Lung (tissue), 12 donors: ENCODE results near the gene ARR3. TPM values are rescaled to one million over a fixed set of nuclear protein-coding genes. Genes with fewer than 3 reads are reported as not detected.

Experiments used
- ATAC-seq: fragments of 200-7000 bp; cut with Tn5 transposase; one replicate; pipeline ENCODE4 v1.9.1; 2020; ENCODE audit warnings: moderate number of reproducible peaks; ENCODE audit not compliant: insufficient read depth, low FRiP score
- DNase-seq, 3 donors: peaks; one replicate each; pipeline ENCODE4 v3.0.0-alpha.2; 2013 to 2017
- H3K27ac ChIP-seq, 2 donors: one replicate each; pipeline ENCODE4 v1.5.1; 2013; ENCODE audit warnings: mild to moderate bottlenecking in 2 of 2, moderate library complexity in 2 of 2, control low read depth in 1 of 2, inconsistent platforms in 1 of 2, low read depth in 1 of 2, low read length in 1 of 2
- H3K27me3 ChIP-seq, 3 donors: one replicate each; pipeline ENCODE4 v1.5.1; 2013; ENCODE audit warnings: low read length in 2 of 3; ENCODE audit not compliant: control insufficient read depth in 3 of 3, insufficient read depth in 3 of 3
- H3K36me3 ChIP-seq, 4 donors: one replicate each; pipeline ENCODE4 v1.5.1; 2013; ENCODE audit warnings: low read length in 4 of 4, mild to moderate bottlenecking in 1 of 4, moderate library complexity in 1 of 4; ENCODE audit not compliant: control insufficient read depth in 4 of 4, insufficient read depth in 4 of 4
- H3K4me1 ChIP-seq, 5 donors: one replicate each; pipeline ENCODE4 v1.5.1; 2013; ENCODE audit warnings: low read length in 5 of 5, mild to moderate bottlenecking in 2 of 5, moderate library complexity in 1 of 5; ENCODE audit not compliant: control insufficient read depth in 5 of 5, insufficient read depth in 5 of 5
- H3K4me3 ChIP-seq: one replicate; pipeline ENCODE4 v1.5.1; 2013; ENCODE audit warnings: mild to moderate bottlenecking, control low read depth, moderate library complexity
- H3K9ac ChIP-seq, 2 donors: one replicate each; pipeline ENCODE4 v1.5.1; 2013; ENCODE audit warnings: low read length in 2 of 2, control low read depth in 1 of 2; ENCODE audit not compliant: insufficient read depth in 1 of 2
- H3K9me3 ChIP-seq, 4 donors: one replicate each; pipeline ENCODE4 v1.5.1; 2013; ENCODE audit warnings: low read length in 3 of 4, mild to moderate bottlenecking in 1 of 4, moderate library complexity in 1 of 4; ENCODE audit not compliant: control insufficient read depth in 4 of 4, insufficient read depth in 3 of 4
- CTCF ChIP-seq: IDR thresholded peaks from 2 replicates; pipeline ENCODE4 v1.5.1; 2012; ENCODE audit warnings: mild to moderate bottlenecking; ENCODE audit errors: control extremely low read depth, extremely low read depth
- WGBS, 2 donors: extraction: QIAGEN DNeasy Blood & Tissue Kit; methylation state at CpG; one replicate each; pipeline ENCODE4 v1.1.7; 2013; 5-methylcytosine and 5-hydroxymethylcytosine counted together
- polyA plus RNA-seq, 2 donors: library from polyadenylated mRNA; stranded (reverse); fragments of 200-250 nt; gene quantifications; one replicate each; pipeline ENCODE4 v1.2.1, GENCODE V29; 2013
- total RNA-seq, 2 donors: library from RNA; depleted of rRNA in 1 of 2; stranded (reverse); fragments of >200 nt in 1 of 2; gene quantifications; one replicate each; pipeline ENCODE4 v1.2.1, GENCODE V29; 2014 to 2021
- donor health status: control.
- donor health status: control.
- donor health status: Bipolar disorder and iron deficiency.
- donor health status: healthy.
- donor health status: DM: yes; HTN: yes; CAD: no.

The ARR3 gene
- total and polyA plus RNA-seq, 4 donors: not detected

DNA sequence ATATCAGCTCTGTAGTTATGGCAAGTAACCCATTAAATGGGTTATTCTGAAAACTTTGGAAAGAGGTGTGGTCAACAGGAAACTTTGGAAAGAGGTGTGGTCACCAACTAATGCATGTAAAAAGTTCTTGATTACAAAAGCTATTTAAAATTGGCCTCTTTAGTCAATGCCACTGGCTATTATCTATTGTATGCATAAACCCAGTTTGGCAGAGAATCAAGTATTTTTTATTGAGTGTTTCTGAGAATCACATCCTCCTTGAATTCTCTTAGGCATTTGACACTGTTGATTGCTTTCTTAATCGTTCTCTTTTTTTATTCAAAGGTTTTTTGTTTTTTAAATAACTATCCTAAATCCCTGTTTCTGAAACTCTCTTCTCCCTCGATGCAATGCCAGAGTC is 15.6 kb upstream of the ARR3 start:
- TF ChIP-seq CTCF: no peak
- no peak for ATAC-seq

DNA sequence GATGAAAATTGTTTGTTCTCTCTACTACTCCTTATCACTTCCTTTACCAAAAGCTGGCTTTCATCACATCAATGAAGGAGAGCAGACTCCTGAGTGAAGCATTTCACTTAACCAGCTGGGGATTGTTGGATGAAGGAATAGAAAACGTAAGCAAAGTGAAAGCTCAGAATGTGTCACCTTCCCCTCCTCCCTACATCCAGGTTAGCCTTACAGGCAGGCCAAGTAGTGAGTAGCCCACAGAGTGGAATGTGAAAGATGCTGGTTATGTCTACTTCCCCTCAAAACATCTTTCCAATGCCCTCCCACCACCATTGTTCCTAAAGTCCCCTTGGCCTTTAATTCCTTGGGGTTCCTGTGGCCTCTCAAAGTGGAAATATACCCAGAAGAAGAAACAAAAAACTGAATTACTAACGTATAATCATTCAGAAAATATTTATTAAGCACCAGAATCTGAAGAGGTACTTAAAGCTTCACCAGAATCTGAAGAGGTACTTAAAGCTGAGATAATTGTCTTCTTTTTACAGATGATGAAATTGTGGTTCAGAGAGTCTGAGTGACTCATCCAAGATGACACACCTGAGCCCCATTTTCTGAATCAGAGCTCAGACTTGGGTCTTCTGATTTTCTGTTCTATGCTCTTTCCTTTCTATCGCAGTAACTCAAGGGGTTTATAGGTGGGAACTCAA is 14.6 kb upstream of the ARR3 start:
- WGBS, 2 donors: 69 to 87% methylated on average over 3 of the region's 3 CpGs
- ATAC-seq: no peak
- no peak overlapping the region for H3K27ac ChIP-seq
- H3K9ac ChIP-seq: no peak overlapping the region
- no peak for TF ChIP-seq CTCF
- no peaks in the 10 kb centered on the region for H3K36me3 ChIP-seq
- no peak for DNase-seq
- H3K9me3 ChIP-seq: no peaks in the 10 kb centered on the region
- no peak overlapping the region for H3K4me3 ChIP-seq
- no peaks in the 10 kb centered on the region for H3K4me1 ChIP-seq
- H3K27me3 ChIP-seq: no peaks in the 10 kb centered on the region

More for the DNA sequence above, 15.6 kb upstream of the ARR3 start:
- WGBS, 2 donors: 52 to 68% methylated on average over 2 of the region's 2 CpGs
- Histone ChIP-seq H3K27me3 (no peaks in the 10 kb centered on the region), H3K27ac (no peak overlapping the region), H3K9ac (no peak overlapping the region), H3K4me3 (no peak overlapping the region), H3K36me3 (no peaks in the 10 kb centered on the region), H3K4me1 (no peaks in the 10 kb centered on the region), H3K9me3 (no peaks in the 10 kb centered on the region)
- DNase-seq: no peak

- Histone ChIP-seq H3K9me3 (no peaks in the 10 kb centered on the region), H3K4me1 (no peaks in the 10 kb centered on the region), H3K27ac (no peak overlapping the region), H3K27me3 (no peaks in the 10 kb centered on the region), H3K4me3 (no peak overlapping the region), H3K36me3 (peaks cover 0 to 2% (median 0%) of the 10 kb centered on the region in 4 donors), H3K9ac (no peak overlapping the region)
- DNase-seq (no peak), ATAC-seq (no peak)
- no peak for TF ChIP-seq CTCF
- 64 to 93% methylated on average over 1 of the region's 1 CpG for WGBS, 2 donors
Observed at GRCh38 chrX:70254063-70254400, 14.1 kb upstream of the ARR3 start.

- peaks cover 0 to 2% (median 0%) of the 10 kb centered on the region in 4 donors for H3K36me3 ChIP-seq
- peaks cover 0 to under 1% (median 0%) of the 10 kb centered on the region in 4 donors for H3K9me3 ChIP-seq
- H3K4me3 ChIP-seq: no peak overlapping the region
- no peak for TF ChIP-seq CTCF
- 88 to 93% methylated on average over 3 of the region's 3 CpGs for WGBS, 2 donors
- DNase-seq: no peak
- no peaks in the 10 kb centered on the region for H3K4me1 ChIP-seq
- H3K9ac ChIP-seq: no peak overlapping the region
- no peaks in the 10 kb centered on the region for H3K27me3 ChIP-seq
- H3K27ac ChIP-seq: no peak overlapping the region
- ATAC-seq: no peak
Observed at GRCh38 chrX:70254909-70255308, 13.2 kb upstream of the ARR3 start.
